ENCODE data around the gene C4orf50.

The C4orf50 gene

DNA sequence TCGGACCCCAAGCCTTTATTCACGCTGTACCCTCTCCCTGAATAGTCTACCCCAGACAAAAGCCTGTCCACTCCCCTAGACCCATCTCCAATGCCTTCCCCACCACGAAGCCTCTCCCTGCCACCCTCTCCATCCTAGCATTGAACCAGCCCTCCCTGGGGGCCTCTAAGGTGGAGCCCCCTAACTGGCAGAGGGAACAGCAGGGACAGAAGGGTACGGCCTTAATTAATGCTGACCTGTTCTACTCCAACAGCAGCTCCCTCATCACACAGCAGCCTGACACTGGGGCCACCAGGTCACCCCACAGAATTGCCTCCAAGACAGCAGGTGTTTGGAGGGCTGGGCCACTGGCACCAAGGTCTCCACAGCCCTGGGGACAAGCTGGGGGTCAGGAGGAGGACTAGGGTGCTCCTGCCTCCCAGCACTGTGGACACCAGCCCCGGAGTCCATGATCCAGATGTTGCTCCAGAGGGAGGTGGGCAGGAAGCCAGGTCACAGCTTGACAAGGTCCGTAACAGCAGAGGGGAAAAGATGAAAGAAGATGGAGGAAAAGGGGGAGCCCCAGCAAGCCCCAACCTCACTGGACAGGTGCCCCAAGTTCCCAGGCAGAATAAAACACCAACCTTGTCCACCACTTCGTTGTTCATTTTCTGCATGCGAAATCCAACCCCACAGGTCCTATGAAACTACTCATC is 129.1 kb downstream of the C4orf50 start:
- Histone ChIP-seq H3K4me3 (ENCODE audit: extremely low read depth, insufficient read depth, low read length, poor library complexity, severe bottlenecking) (peak overlapping the region; percentile 79), H3K36me3 (ENCODE audit: control insufficient read depth, insufficient read depth, low read length) (peaks cover 6% of the 10 kb centered on the region), H3K4me1 (ENCODE audit: control insufficient read depth, insufficient read depth, low read length, poor library complexity, severe bottlenecking) (peaks cover 9% of the 10 kb centered on the region), H3K9me3 (ENCODE audit: control insufficient read depth, low read length) (no peaks in the 10 kb centered on the region), H3K27ac (ENCODE audit: low read depth, low read length, severe bottlenecking) (no peak overlapping the region)
- WGBS, 2 experiments (ENCODE audit: insufficient coverage in 2 of 2): 35 to 39% methylated on average over 8 of the region's 8 CpGs

- peaks cover 9% of the 10 kb centered on the region for H3K4me1 ChIP-seq (ENCODE audit: control insufficient read depth, insufficient read depth, low read length, poor library complexity, severe bottlenecking)
- WGBS, 2 experiments (ENCODE audit: insufficient coverage in 2 of 2): 0 to 1% methylated on average over 34 to 43 of the region's 81 CpGs
- no peak overlapping the region for H3K27ac ChIP-seq (ENCODE audit: low read depth, low read length, severe bottlenecking)
- peaks cover 6% of the 10 kb centered on the region for H3K36me3 ChIP-seq (ENCODE audit: control insufficient read depth, insufficient read depth, low read length)
- H3K9me3 ChIP-seq (ENCODE audit: control insufficient read depth, low read length): no peaks in the 10 kb centered on the region
- peak overlapping the region; percentile 79 for H3K4me3 ChIP-seq (ENCODE audit: extremely low read depth, insufficient read depth, low read length, poor library complexity, severe bottlenecking)
Measured at GRCh38 chr4:5888222-5889001, 129.8 kb downstream of the C4orf50 start.

GRCh38 chr4:5887361-5888221 is 130.6 kb downstream of the C4orf50 start:
- Histone ChIP-seq H3K9me3 (ENCODE audit: control insufficient read depth, low read length) (no peaks in the 10 kb centered on the region), H3K4me1 (ENCODE audit: control insufficient read depth, insufficient read depth, low read length, poor library complexity, severe bottlenecking) (peaks cover 9% of the 10 kb centered on the region), H3K4me3 (ENCODE audit: extremely low read depth, insufficient read depth, low read length, poor library complexity, severe bottlenecking) (peak overlapping the region; percentile 79), H3K36me3 (ENCODE audit: control insufficient read depth, insufficient read depth, low read length) (peaks cover 6% of the 10 kb centered on the region), H3K27ac (ENCODE audit: low read depth, low read length, severe bottlenecking) (no peak overlapping the region)
- WGBS, 2 experiments (ENCODE audit: insufficient coverage in 2 of 2): 0 to 1% methylated on average over 34 to 38 of the region's 70 CpGs

GRCh38 chr4:5887011-5887360 is 131.2 kb downstream of the C4orf50 start:
- Histone ChIP-seq H3K36me3 (ENCODE audit: control insufficient read depth, insufficient read depth, low read length) (peaks cover 6% of the 10 kb centered on the region), H3K9me3 (ENCODE audit: control insufficient read depth, low read length) (no peaks in the 10 kb centered on the region), H3K27ac (ENCODE audit: low read depth, low read length, severe bottlenecking) (no peak overlapping the region), H3K4me1 (ENCODE audit: control insufficient read depth, insufficient read depth, low read length, poor library complexity, severe bottlenecking) (peaks cover 9% of the 10 kb centered on the region), H3K4me3 (ENCODE audit: extremely low read depth, insufficient read depth, low read length, poor library complexity, severe bottlenecking) (peak overlapping the region; percentile 79)
- 31 to 34% methylated on average over 6 to 8 of the region's 8 CpGs for WGBS, 2 experiments (ENCODE audit: insufficient coverage in 2 of 2)

DNA sequence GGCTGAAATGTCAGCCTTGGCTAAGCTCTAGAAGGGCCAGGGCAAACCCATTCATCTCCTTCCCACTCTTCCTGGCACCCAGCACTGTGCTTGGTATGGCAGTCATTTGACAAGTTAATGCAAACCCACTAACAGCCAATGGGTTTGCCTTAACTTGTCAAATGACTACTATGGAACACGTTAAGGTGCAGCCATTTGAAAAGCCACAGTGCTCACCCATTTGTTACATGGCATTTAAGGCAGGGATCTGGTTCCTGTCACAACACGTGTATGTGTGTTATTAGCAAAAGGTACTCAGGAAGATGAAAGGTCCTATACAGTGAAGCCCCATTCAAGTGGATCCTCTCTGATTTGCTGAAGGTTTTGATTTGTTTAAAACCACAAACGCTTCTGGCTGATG is 132.5 kb downstream of the C4orf50 start:
- H3K9me3 ChIP-seq (ENCODE audit: control insufficient read depth, low read length): no peaks in the 10 kb centered on the region
- H3K4me3 ChIP-seq (ENCODE audit: extremely low read depth, insufficient read depth, low read length, poor library complexity, severe bottlenecking): no peak overlapping the region
- peaks cover 8% of the 10 kb centered on the region for H3K36me3 ChIP-seq (ENCODE audit: control insufficient read depth, insufficient read depth, low read length)
- no peak overlapping the region for H3K27ac ChIP-seq (ENCODE audit: low read depth, low read length, severe bottlenecking)
- H3K4me1 ChIP-seq (ENCODE audit: control insufficient read depth, insufficient read depth, low read length, poor library complexity, severe bottlenecking): peaks cover 9% of the 10 kb centered on the region
- WGBS, 2 experiments (ENCODE audit: insufficient coverage in 2 of 2): 94 to 100% methylated on average over 2 to 3 of the region's 3 CpGs

- Histone ChIP-seq H3K4me3 (ENCODE audit: extremely low read depth, insufficient read depth, low read length, poor library complexity, severe bottlenecking) (no peak overlapping the region), H3K4me1 (ENCODE audit: control insufficient read depth, insufficient read depth, low read length, poor library complexity, severe bottlenecking) (peaks cover 9% of the 10 kb centered on the region), H3K9me3 (ENCODE audit: control insufficient read depth, low read length) (no peaks in the 10 kb centered on the region), H3K27ac (ENCODE audit: low read depth, low read length, severe bottlenecking) (no peak overlapping the region), H3K36me3 (ENCODE audit: control insufficient read depth, insufficient read depth, low read length) (peaks cover 15% of the 10 kb centered on the region)
- WGBS, 2 experiments (ENCODE audit: insufficient coverage in 2 of 2): 74 to 92% methylated on average over 2 to 5 of the region's 7 CpGs
Measured at GRCh38 chr4:5884796-5885195, 133.4 kb downstream of the C4orf50 start.

DNA sequence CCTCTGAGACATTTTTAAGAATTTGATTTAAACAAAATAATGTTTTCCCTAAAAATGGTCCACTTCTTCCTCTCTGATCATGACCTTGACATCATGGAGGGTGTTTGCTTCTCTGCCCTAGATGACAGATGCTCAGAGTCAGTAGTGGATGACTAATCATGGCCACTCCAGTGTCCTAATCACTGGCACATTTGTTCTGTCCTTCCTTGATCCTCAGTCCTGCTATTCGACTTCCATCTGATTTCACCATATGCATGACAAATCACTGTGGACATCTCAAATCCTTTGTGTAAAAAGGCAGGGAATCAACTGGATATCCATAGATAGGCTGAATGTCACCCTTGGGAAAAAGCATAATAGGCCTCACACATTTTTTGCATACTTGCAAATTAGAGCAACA is 134.3 kb downstream of the C4orf50 start:
- Histone ChIP-seq H3K4me1 (ENCODE audit: control insufficient read depth, insufficient read depth, low read length, poor library complexity, severe bottlenecking) (peaks cover 9% of the 10 kb centered on the region), H3K36me3 (ENCODE audit: control insufficient read depth, insufficient read depth, low read length) (peaks cover 21% of the 10 kb centered on the region), H3K4me3 (ENCODE audit: extremely low read depth, insufficient read depth, low read length, poor library complexity, severe bottlenecking) (no peak overlapping the region), H3K9me3 (ENCODE audit: control insufficient read depth, low read length) (no peaks in the 10 kb centered on the region), H3K27ac (ENCODE audit: low read depth, low read length, severe bottlenecking) (no peak overlapping the region)
- 100% methylated on average over 1 of the region's 1 CpG for WGBS, 2 experiments (ENCODE audit: insufficient coverage in 2 of 2)

GRCh38 chr4:5882947-5883346 is 135.3 kb downstream of the C4orf50 start:
- H3K4me3 ChIP-seq (ENCODE audit: extremely low read depth, insufficient read depth, low read length, poor library complexity, severe bottlenecking): no peak overlapping the region
- H3K36me3 ChIP-seq (ENCODE audit: control insufficient read depth, insufficient read depth, low read length): peaks cover 23% of the 10 kb centered on the region
- no peak overlapping the region for H3K27ac ChIP-seq (ENCODE audit: low read depth, low read length, severe bottlenecking)
- 77 to 90% methylated on average over 2 to 3 of the region's 3 CpGs for WGBS, 2 experiments (ENCODE audit: insufficient coverage in 2 of 2)
- H3K4me1 ChIP-seq (ENCODE audit: control insufficient read depth, insufficient read depth, low read length, poor library complexity, severe bottlenecking): peaks cover 9% of the 10 kb centered on the region
- no peaks in the 10 kb centered on the region for H3K9me3 ChIP-seq (ENCODE audit: control insufficient read depth, low read length)

- Histone ChIP-seq H3K4me1 (ENCODE audit: control insufficient read depth, insufficient read depth, low read length, poor library complexity, severe bottlenecking) (peaks cover 5% of the 10 kb centered on the region), H3K27ac (ENCODE audit: low read depth, low read length, severe bottlenecking) (no peak overlapping the region), H3K36me3 (ENCODE audit: control insufficient read depth, insufficient read depth, low read length) (peaks cover 27% of the 10 kb centered on the region), H3K4me3 (ENCODE audit: extremely low read depth, insufficient read depth, low read length, poor library complexity, severe bottlenecking) (no peak overlapping the region), H3K9me3 (ENCODE audit: control insufficient read depth, low read length) (no peaks in the 10 kb centered on the region)
- 56 to 59% methylated on average over 4 of the region's 4 CpGs for WGBS, 2 experiments (ENCODE audit: insufficient coverage in 2 of 2)
Measured at GRCh38 chr4:5881340-5881739, 136.9 kb downstream of the C4orf50 start.

- no peak overlapping the region for H3K4me3 ChIP-seq (ENCODE audit: extremely low read depth, insufficient read depth, low read length, poor library complexity, severe bottlenecking)
- peaks cover 28% of the 10 kb centered on the region for H3K36me3 ChIP-seq (ENCODE audit: control insufficient read depth, insufficient read depth, low read length)
- H3K9me3 ChIP-seq (ENCODE audit: control insufficient read depth, low read length): no peaks in the 10 kb centered on the region
- H3K27ac ChIP-seq (ENCODE audit: low read depth, low read length, severe bottlenecking): no peak overlapping the region
- WGBS, 2 experiments (ENCODE audit: insufficient coverage in 2 of 2): 90 to 100% methylated on average over 1 to 3 of the region's 6 CpGs
- peaks cover 6% of the 10 kb centered on the region for H3K4me1 ChIP-seq (ENCODE audit: control insufficient read depth, insufficient read depth, low read length, poor library complexity, severe bottlenecking)
Measured at GRCh38 chr4:5878359-5878758, 139.9 kb downstream of the C4orf50 start.

All from mesodermal cell (in vitro differentiated cells).